HT-29 (cell line): ENCODE data around the gene ALDH7A1. TPM values are rescaled to one million over a fixed set of nuclear protein-coding genes. Genes with fewer than 3 reads are reported as not detected.
"Not testable (repeated sequence)": the region's sequence is repeated elsewhere in the genome, so short reads cannot be mapped to it uniquely, and the experiment has no call there.

ENCODE experiments used
- DNase-seq: peaks from one replicate; pipeline ENCODE4 v3.0.0-alpha.2; 2015; ENCODE audit warnings: low spot score
- total RNA-seq: library from RNA; depleted of rRNA; stranded (reverse); fragments of >200 nt; shearing (Covaris generic); gene quantifications from 2 replicates; pipeline ENCODE4 v1.2.3, GENCODE V29; 2014

Gene ALDH7A1
- total RNA-seq, 1 experiment from 2014 or later, result 15.2 TPM

DNA sequence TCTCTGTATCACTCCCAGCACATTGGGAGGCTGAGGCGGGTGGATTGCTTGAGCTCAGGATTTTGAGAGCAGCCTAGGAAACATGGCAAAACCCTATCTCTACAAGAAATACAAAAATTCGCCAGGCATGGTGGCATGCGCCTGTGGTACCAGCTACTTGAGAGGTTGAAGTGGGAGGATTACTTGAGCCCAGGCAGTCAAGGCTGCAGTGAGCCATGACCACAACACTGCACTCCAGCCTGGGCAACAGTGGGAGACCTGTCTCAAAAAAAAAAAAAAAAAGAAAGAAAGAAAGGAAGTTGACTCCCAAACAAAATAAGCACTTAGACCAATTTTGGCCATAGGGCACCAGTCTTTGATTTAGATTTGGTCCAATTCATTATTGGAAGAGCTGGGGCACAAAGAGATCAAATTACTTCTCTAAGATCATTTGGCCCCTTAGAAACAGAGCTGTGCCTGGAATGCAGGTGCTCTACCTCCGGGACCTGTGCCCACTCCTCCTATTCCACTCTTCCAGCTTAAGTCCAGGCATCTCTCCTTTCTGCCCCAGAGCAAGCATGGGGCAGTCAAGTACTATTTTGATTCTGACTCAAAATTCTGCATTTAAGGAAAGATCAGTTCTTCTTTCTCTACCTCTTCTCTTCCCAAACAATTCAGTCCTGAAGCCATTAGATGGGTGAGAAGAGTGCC lies 59.0 kb downstream of the ALDH7A1 start:
- DNase-seq, result no peak

DNA sequence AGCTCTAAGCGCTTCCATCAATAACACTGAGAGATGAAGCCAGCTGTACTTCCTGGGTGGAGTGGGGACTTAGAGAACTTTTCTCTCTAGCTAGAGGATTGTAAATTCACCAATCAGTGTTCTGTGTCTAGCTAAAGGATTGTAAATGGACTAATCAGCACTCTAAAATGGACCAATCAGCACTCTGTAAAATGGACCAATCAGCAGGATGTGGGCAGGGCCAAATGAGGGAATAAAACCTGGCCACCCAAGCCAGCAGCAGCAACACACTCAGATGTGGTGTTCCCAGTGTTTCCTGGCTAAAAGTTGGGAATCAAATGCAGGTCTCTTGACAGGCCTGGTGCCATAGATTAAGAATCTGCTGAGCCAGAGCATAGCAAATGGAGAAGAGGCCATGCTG lies 60.5 kb downstream of the ALDH7A1 start:
- no peak for DNase-seq

DNA sequence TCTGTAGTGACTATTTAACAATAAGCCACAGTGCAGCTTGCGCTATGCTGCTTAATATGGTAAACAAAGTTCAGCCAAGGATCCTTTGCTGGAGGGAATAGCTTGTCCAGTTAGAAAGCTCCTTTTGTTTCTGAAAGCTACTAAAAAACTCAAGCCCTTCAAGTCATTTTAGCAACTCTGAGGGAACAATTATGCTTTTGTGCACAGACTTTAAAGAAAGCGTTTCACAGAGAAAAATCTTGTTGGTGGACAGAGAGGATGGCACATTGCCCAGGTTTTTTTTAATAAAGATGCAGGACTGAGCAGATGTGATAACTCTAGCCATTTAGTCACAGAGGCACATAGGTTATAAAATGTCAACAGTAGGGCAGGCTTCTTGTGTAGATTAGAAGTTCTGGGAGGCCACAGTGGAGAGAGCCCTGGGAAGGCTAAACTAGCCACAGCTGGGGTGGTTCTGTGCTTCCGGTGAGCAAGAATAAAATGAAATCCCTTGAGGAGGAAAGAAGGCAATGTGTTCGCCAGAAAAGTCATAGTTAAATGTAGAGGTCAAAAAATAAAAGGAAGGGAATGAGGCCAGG lies 63.4 kb downstream of the ALDH7A1 start:
- no peak for DNase-seq

DNA sequence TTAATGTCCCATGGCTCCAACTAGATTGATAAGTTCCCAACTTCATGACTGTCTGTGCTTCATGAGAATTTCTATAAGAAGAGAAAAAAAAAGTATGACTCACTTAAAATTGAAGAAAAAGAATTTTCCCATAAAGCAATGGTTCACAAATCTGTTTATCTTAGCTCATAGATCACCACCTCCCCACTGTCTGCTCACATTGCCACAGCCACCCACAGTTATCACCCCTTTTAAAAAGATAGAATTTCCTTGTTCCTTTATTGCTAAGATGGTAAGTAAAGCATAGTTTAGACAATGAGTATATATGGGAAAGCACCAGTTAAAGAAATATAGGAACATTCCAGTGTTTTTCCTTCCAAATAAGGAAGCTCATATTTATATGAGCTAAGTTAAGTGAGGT lies 67.1 kb downstream of the ALDH7A1 start:
- no peak for DNase-seq

DNA sequence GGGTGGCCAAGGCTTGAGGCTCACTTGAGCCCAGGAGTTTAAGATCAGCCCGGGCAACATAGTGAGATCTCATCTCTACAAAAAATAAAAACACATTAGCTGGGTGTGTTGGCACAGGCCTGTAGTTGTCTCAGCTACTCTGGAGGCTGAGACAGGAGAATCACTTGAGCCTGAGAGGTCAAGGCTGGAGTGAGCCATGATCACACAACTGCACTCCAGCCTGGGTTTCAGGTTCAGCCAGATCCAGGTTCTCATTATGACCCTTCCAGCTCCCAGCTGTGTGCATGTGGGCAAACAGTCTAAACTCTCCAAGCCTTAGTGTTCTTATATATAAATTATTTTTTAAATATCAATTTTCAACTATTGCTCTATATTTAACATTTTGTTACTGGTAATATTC lies 67.9 kb downstream of the ALDH7A1 start:
- DNase-seq, result no peak

DNA sequence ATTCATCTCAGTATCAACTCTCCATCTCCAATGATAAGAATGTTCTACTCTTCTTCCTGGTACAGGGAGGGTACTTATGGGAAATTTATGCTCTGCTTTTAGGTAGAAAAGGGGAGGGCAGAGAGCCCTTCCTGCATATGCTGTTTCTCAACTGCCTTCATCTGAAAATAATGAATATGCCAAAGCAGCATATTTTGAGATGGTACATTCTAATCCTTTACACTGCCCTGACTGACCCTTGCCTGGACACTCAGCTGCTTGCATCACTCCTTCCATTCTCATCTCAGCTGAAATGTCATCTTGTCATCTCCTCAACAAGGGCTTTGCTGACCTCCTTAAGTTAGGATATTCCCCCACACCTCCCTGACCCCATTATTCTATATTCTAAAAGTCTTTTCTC lies 68.5 kb downstream of the ALDH7A1 start:
- DNase-seq, result no peak

DNA sequence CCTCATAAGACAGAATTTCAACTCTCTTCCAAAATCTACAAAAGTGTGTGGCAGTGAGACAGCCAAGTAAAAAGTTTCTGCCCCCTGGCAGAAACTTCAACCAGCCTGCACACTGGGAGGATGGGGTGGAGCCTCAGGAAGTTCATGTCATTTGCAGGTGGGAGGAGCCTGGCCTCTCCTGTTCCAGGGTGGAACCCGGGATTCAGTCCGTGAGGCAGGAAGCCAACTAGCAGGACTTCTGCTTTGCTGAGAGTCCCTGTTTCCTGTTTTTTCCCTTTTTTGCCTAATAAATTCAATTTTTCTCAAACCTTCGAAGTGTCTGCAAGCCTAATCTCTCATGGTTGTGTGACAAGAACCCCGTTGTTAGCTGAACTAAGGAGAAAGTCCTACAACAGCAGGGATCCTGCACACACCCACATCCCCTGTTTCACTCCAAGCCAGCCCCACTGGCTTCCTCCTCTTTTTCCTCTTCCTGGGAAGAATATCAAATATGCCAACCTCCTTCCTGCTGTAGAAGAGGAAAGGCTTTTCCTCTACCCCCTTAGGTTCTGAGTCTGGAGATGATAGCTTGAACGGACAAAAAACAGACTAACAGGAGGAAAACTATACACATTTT lies 69.3 kb downstream of the ALDH7A1 start:
- DNase-seq, result peak; percentile 39

DNA sequence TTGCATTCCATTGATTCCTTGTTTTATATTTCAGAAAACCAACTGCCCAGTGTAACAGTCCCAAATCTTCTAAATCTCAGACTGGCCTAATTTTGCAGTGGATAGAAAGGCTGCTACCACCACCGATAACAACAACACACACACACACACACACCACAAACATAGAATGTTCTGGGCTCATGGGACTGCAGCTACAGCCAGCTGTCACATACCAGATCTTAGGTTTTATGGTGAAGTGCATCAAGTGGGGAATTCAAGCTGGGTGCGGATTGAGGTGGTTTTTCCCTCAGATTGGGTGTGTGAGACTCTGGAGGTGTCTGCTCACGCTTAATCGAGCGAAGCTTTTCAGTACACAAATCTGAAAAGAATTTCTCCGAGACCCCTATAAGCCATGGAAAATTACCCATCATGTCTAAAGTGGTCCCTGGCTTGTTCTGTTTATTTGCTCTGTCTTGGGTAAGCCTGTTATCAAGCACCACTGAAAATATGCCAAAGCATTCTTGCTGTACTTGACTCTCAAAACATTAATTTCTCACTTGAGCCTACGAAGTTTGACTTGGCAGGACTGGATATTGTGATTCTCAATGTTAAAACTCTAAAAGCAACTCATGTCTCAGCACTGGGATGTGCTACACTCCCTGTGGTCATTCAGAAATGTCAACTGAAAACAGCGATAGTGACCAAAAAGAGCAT lies 71.1 kb downstream of the ALDH7A1 start:
- no peak for DNase-seq

DNA sequence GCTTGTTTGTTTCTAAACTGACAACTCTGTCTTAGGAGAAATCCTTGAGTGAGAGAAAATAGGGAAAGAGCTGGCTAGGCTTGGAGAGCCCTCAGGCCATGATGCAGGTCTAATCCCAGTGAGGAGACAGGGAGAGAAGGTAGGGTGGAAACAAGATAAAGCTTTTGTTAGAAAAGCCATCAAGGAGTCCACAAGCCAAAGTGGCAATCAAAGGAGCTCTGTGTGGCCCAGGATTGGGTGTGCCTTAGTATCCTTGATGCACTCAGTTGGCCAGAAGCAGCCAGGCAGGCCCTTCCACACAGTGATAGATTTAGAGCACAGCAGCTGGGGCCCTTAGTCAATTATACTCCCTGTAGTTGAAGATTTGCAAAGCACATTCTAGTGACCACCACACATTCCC lies 73.9 kb downstream of the ALDH7A1 start:
- no peak for DNase-seq

DNA sequence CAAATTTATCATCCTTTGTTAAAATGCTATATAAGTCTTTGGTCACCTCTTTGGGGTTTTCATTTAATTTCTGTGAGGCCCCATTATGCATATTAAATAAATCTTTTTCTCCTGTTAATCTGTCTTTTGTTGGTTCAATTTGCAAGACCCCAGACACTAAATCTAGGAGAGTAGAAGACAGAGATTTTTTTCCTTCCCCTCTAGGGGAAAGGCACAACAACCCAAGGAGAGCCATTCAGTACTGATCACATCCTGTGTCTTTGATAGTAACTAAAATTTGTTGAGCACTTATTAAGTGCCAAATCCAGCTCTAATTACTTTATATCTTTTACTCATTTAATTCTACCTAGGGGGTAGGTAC lies 74.4 kb downstream of the ALDH7A1 start:
- DNase-seq, result no peak

DNA sequence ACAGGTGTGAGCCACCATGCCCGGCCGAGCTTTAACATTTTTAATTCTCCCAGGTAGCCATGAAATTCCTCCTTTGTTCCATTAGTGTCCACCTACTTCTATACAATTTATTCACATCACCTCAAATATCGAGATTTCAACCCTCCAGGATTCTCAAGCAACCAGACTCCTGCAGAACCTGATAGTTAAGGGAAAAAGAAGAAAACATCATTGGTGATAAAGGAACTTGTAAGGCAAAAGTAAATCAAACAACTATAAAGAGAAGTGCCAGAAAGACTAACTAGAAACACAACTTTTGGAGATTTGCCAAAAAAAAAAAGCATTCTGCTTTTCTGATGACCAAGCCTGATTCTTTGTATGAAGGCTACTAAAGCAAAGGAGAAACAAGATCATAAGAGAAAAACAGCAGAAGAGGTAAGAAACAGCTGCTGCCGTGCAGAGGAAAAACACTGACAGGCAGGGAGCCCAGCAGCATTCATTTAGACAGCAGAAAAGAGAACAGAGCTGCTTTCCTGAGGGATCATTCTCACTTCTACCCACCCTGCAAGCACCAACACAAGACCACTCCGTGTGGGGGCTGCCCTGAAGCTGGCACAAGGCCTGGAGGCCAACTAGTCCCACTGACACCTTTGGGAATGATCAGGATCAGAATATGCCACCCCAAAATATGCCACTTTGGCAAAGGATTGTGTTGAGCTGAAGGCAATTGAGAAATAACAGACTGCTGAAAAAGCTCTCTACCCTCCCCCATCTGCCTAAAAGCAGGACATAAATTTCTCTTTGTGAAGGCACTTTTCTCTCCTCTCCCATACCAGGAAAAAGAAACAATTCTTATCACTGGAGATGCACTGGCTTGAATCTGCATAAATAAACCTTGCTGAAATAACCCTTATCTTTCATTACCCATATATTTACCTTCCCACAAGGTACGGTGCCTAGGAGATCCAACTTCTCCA lies 75.1 kb downstream of the ALDH7A1 start:
- DNase-seq, result no peak

DNA sequence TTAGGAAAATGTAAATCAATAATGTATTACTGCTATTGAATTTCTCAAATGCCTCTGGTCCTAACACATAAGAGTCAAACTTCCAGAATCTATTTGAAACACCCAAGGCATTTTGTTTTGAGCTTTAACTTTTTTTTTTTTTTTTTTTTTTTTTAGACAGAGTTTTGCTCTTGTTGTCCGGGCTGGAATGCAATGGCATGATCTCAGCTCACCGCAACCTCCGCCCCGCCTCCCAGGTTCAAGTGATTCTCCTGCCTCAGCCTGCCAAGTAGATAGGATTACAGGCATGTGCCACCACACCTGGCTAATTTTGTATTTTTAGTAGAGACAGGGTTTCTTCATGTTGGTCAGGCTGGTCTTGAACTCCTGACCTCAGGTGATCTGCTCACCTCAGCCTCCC lies 75.8 kb downstream of the ALDH7A1 start:
- not testable (repeated sequence) for DNase-seq

DNA sequence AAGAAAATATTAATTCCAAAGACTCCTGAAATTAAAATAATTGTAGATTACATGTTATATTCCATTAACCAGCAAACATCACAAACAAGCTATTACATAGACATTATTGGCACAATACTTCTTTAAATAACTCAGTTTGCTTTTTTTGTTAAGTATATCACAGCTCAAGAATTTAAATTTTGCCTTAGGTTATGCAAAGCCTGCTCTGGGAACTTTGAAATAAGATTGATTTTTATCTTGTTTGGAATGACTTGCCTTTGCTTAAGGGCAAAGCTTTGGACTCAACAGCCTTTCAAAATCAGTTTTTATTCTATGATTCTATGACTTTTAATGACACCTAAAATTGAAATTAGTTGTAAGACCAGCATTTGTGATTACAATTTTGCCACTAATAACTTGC lies 78.2 kb downstream of the ALDH7A1 start:
- no peak for DNase-seq

DNA sequence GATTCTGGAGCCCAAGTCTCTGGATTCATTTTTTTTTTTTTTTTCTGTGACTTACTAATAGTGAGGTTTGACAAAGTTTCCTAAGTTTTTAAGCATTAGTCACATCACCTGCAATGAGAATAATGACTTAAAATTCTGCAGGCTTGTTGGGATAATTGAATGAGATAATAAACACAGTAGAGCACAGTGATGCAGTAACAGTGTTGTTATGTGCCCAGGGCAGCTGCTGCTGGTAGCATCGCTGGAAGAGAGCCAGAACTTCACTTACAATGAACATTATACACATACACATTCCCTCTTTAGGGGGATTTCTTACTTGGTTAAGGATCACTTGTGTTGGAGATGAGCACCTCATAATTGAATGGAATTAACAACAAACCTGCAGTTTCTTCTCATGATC lies 78.9 kb downstream of the ALDH7A1 start:
- DNase-seq, result no peak

DNA sequence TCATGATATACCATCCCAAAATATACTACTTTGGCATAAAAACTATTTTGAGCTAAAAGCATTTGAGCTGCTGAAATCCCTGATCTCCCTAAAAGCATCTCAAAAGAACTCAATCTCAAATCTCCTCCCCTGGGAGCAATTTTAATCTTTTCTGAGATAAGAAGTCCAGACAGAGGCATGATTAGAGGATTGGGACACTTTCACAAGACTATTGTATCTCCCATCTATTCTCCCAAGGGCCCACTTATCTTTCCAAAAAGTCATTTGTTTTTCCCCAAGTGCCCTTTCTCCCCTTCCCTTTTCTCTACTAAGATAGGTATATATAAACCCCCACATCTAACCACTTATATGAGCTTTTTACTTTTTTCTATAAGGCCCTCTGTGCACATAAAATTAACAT lies 79.7 kb downstream of the ALDH7A1 start:
- no peak for DNase-seq

DNA sequence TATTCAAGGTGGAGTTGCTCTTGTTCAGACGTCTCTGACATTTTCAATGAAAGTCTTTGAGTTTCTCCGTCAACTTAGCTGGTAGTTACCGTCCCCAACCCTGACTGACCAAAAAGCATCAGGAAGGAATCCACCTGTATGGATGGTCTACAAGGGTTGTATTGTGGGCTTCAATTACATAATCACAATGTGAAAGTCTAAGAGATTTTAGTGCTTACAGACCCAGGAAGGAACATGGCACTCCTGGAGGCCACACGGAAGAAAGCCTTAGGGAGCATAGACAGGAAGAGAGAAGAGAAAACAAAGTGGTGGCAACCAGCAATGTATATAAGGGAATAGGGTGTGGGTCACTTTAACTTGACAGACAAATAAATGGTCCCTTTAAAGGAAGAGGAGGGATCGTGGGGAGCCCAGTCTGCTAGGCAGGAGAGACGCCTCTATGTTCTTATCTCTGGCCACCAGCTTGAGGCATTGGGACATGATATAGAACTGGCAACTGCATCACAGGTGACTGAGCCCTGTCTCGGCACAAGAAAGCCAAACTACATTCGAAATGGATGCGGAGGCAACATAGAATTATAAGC lies 80.4 kb downstream of the ALDH7A1 start:
- DNase-seq, result no peak

DNA sequence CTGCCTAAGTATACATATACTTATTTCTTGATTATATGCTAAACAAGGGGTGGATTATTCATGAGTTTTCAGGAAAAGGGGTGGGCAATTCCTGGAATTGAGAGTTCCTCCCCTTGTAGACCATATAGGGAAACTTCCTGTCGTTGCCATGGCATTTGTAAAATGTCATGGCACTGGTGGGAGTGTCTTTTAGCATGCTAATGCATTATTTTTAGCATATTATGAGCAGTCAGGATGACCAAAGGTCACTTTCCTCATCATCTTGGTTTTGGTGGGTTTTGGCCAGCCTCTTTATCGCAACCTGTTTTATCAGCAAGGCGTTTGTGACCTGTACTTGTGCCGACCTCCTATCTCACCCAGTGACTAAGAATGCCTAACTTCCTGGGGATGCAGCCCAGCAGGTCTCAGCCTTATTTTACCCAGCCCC lies 80.9 kb downstream of the ALDH7A1 start:
- DNase-seq, result no peak

DNA sequence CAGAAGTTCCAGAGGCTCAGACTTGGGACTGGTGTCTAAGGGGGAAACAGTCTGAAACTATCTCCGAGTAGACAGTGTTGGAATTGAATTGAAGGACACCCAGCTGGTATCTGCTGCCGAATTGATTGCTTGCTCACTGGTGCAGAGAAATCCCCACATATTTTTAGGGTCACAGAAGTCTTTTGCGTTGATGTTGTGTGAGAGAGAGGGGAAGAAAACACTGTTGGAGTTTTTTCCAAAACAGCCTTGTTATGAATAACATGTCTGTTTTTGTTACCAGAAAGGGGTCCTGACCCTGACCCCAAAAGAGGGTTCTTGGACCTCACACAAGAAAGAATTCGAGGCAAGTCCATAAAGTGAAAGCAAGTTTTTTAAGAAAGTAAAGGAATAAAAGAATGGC lies 81.3 kb downstream of the ALDH7A1 start:
- DNase-seq, result no peak

DNA sequence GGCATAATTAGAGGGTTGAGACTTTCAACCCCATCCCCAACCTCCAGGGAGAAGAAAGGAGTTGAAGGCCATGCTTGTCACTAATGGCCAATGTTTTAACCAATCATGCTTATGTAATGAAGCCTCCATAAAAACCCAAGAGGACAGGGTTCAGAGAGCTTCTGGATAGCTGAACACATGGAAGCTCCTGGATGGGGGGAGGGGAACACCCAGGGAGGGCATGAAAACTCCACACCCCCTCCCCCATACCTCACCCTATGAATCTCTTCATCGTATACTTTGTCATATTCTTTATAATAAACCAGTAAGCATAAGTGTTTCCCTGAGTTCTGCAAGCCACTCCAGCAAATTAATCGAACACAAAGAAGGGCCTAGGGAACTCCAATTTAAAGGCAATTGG lies 81.7 kb downstream of the ALDH7A1 start:
- no peak for DNase-seq

DNA sequence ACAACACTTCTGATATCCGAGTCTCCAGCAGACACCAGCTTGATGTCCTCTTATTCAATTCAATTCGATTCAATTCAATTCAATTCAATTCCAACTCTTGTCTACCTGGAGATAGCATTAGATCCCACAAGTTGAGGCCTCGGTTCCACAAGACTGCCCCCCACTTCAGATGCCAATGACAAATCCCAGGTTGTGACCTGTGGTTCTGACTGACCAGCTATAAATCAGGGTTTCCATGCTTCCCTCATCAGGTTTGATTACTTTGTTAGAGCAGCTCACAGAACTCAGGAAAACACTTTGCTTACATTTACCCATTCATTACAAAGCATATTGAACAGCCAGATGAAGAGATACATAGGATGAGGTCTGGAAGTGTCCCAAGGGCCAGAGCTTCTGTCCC lies 82.6 kb downstream of the ALDH7A1 start:
- no peak for DNase-seq

DNA sequence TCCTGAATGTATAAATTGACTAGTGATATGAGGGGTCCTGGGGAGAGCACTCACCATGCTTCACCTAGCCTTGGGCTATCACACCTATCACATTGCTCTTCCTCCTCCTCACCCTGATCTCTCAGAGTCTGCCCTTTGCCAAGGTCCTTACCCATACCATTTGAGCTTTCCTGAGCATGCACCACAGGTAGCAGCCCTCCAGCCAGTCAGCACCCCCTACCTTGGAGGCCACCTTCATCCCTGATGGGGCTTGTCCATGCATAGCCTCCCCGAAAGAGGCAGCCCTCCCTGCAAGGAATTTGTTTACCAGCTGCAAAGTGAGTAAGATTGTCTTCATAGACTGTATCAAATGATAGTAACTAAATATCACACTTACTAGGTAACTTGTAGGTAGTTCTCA lies 83.1 kb downstream of the ALDH7A1 start:
- DNase-seq, result no peak
